ENCODE data around the gene SPNS3.

DNA sequence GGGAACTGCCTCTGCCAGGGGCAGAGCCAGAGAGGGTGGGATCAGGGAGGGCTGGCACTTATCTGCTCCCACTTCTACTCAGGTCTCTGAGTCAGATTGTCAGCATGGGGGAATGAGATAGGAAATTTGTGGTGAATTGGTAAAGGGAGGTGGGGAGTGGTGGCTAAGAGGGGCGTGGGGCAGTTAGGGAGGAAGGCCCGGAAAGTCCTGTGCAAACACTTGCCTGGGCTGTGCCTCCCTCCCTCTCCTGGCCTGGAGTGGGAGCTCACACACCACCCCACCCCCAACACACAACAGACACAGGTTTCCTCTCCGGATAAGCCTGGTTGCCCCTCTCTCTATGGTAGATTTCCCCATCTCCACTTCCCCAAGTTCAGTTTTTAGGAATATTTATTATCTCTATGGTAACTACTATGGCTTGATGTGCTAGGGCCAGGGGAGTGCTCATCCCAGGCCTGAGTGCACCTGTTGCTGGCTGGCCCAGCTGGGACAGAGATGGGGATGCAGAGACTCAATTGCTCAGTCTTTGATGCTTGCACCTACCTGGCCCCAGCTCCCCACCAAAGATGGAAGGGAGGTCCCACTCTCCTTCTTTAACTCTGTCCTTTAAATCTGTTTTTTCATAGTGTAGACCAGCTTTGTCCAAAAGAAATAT is 67.7 kb downstream of the SPNS3 start:
- no peak for TF ChIP-seq EZH2 (IDR thresholded peaks at IDR 0.05; ENCODE audit: borderline replicate concordance, low read length)
- no peak for TF ChIP-seq CTCF (IDR thresholded peaks at IDR 0.05; ENCODE audit: low read length)

Measured in OCI-LY1 (cell line).